AG09319 (cell line): ENCODE data around the gene THUMPD1.

ENCODE experiments used
- DNase-seq: peaks from one replicate; pipeline ENCODE4 v3.0.0-alpha.2; 2010; ENCODE audit warnings: low read depth; ENCODE audit errors: extremely low read depth
- TF ChIP-seq, protein P1 (sequence below): IDR thresholded peaks from 2 replicates; pipeline ENCODE4 v1.5.1; 2011; ENCODE audit warnings: low read depth, mild to moderate bottlenecking, inconsistent platforms, low read length, moderate library complexity

The THUMPD1 gene

DNA sequence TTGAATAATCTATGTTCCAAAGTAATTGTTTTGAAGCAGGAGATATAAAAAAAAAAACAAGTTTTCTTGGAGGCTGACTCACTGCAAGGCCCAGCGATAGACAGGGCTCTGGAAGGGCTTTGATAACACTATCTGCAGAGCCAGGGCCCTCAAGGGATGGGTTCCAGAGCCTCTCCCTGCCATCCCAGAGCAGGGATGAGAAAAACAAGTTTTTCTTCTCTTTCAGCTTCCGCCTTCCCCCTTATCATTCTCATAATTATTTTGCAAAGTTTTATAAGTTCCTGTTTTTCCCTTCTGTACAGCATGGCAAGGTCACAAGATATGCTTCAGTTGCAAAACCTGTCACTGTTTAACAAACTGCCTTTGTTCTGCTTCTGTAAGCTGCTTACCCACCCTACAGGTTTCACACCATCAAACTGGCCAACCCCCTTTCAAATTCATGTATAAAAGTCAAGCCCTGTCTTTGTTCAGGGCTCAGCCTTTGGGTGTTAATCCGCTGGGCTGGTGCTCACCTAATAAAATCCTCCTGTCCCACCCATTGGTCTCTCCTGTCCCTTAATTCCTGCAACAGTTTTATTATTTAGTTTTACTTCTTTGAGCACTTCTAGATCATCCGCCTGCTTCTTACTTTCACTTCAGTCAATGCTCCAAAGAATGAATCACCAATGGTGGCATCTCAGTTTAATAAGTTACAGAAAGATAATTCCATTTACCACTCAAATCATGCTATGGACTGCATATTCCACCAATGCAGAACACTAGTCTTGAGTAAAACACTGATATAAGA lies 5.6 kb upstream of the THUMPD1 start:
- no peak for DNase-seq
- TF ChIP-seq, protein P1, sequence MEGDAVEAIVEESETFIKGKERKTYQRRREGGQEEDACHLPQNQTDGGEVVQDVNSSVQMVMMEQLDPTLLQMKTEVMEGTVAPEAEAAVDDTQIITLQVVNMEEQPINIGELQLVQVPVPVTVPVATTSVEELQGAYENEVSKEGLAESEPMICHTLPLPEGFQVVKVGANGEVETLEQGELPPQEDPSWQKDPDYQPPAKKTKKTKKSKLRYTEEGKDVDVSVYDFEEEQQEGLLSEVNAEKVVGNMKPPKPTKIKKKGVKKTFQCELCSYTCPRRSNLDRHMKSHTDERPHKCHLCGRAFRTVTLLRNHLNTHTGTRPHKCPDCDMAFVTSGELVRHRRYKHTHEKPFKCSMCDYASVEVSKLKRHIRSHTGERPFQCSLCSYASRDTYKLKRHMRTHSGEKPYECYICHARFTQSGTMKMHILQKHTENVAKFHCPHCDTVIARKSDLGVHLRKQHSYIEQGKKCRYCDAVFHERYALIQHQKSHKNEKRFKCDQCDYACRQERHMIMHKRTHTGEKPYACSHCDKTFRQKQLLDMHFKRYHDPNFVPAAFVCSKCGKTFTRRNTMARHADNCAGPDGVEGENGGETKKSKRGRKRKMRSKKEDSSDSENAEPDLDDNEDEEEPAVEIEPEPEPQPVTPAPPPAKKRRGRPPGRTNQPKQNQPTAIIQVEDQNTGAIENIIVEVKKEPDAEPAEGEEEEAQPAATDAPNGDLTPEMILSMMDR, result no peak

DNA sequence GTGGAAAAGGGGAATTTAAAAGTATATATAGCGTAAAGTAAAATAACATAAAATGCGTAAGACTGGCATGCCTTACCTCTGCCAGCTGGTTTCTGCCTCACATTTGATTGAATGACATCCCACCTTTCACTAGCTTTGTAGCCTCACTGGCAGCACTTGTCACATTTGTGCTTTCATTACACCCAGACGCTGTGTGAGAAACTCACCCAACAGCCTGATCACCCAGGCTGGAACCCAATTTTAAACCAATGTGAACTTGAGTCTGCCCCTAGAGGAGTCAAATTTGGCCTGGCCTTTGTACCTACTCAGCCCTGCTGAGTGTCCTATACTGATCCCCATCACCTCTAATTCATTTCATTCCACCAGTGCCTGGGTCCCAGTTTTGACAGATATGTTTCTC lies 4.8 kb upstream of the THUMPD1 start:
- TF ChIP-seq, protein P1, result no peak
- no peak for DNase-seq

DNA sequence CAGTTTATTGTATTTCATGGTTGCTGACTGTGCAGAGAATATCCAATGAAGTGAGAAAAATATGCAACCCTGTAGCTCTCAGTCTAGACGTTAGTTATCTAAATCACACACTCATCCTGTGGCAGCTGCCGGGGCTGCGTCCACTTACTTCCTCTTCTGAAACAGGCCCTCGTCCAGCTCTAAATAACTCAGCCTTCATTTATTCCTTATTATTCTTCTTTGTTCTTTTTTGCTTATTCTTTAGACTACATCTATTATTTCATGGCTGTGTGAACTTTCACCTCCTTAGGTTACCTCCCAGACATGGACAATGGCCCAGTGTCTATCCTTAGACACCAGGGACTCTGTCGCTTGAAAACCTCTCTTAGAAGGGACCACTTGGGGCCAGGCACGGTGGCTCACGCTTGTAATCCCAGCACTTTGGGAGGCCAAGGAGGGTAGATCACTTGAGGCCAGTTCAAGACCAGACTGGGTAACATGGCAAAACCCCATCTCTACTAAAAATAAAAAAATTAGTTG lies 3.4 kb upstream of the THUMPD1 start:
- no peak for DNase-seq
- TF ChIP-seq, protein P1, result no peak

DNA sequence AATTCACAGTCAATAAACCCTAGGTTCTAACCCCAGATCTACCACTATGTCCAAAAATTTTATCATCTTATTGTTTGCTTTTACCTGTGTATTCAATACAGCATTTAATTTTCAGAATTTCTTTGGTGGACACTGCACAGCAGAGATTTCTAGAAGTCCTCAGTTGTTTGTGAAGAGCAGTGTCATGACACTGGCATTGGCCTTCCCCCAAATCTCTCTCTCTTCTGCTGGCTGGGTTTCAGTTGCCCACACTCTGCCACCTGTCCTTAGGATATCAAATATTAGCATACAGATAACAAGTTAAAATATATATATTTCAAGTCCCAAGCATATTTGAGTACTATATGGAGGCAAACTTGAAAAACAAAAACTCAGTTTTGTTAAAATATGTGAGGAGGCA lies 2.0 kb upstream of the THUMPD1 start:
- TF ChIP-seq, protein P1, result no peak
- DNase-seq, result no peak

DNA sequence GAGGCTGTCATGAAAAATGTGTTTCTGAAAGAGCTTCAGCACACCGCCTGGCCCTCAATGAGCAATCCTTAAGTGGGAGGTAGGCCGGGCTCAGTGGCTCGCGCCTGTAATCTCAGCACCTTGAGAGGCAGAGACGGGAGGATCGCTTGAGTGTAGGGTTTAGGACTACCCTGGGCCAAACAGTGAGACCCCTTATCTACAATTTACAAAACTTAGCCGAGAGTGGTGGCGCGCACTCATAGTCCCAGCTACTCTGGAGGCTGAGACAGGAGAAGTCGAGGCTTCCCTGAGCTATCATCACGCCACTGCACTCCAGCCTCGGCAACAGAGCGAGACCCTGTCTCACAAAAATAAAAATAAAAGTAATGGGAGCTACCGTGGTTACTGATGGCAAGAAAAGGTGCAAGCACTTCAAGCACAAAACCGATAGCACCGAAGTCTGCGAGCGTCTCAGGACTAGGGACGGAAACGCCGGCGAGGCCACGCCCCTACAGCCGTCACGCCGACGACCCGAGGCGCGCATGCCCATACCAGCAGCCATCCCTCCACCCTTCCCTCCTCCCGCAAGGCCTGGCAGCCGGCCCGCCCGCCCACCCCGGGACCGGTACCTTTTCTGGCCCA lies 607 bp downstream of the THUMPD1 start:
- DNase-seq, result peak; percentile 27
- TF ChIP-seq, protein P1, result no peak

DNA sequence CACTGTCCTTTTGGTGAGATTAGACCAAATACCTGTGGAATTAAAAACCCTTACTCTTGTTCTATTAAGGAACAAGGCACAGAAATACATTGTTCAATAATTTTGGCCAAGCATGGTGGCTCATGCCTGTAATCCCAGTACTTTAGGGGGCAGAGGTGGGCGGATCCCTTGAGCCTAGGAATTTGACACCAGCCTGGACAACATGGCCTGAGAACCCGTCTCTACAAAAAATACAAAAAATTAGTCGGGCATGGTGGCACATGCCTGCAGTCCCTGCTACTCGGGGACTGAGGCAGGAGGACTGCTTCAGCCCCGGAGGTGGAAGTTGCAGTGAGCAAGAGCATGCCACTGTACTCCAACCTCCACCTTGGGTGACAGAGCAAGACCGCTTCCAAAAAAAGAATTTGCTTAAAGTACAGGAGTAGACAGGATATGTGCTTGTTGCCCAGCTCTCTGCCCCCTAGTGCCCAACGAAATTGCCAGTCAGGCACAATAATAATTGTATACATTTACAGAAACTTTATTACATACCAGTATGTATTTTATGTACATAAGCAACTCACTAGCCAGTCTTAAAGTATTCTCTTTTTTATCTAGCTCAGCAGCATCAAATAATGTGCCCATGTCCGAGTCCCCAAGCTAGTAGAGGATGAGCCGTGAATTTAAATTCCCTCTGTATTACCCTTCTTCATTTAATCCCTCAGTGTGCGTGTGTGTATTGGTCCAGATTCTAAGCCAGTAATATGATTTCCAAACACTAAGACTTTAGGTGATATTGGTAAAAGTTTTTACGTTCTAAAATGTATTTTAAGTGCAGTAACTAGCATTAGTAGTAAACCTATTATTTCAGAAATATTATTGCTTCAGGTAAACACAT lies 1.4 kb downstream of the THUMPD1 start:
- TF ChIP-seq, protein P1, result peak; percentile 28
- DNase-seq, result no peak
